ENCODE measurements around the gene DTNB. TPM values are rescaled to one million over a fixed set of nuclear protein-coding genes. Genes with fewer than 3 reads are reported as not detected.

The DTNB gene
- total RNA-seq, 1 donor from 2014 or later = 3.3 TPM

DNA sequence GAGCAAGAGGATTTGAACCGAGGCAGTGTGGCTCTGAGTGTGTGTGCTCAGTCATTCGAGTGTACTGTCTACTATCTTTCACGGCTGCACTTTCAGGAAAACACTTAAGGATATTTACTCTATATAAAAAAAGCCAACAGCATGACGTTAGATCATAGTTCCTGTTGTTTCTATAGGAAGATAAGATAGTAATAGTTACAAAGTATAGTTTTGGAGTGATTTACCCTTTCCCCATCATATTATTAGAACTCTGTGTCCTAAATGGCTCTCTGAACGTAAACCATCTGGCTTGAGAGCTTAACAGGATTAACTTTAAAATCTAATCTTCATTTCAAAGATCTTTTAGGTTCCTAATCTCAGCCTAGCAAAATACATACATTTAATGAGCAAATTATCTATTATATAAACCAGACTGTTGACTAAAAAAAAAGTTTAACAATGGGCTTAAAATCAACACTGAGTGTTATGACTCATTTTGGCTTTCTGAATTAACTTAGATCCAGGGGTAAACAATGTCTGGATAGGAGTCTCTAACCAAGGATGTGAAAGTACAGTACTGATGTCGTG lies 181.3 kb downstream of the DTNB start:
- DNase-seq (ENCODE audit: missing footprints) (no peak), ATAC-seq (no peak)
- intact Hi-C loops (cut with DNase I) = no loop called here

DNA sequence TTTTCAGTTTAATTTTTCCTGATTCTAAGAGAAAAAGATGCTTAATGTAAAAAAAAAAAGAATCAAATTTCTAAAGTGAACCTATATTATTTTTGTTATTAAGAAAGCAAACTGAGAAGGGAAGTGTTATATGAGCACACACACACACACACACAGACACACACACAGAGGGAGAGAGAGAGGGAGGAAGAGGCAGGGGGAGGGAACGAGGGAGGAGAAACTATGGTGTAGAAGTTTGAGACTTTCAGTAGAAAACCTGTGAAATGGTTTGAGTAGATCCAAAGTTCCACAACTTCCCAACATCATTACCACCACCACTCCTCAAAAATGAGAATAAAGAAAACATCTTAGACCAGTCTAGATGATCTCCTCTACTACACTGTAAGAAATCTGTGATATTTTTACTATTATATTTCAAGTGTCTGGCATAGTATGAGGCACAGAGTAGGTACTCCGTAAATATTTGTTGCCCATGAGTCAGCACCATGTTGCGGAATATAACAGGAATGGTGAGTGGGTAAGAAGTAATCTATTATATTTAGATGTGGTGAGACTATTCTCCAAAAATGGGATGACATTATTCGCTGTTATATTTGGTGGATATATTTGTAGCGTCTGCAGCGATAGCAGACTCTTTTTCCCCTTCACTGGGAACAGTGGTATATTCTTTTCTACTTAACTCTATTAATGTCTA lies 182.2 kb downstream of the DTNB start:
- DNase-seq (ENCODE audit: missing footprints) = no peak
- intact Hi-C loops (cut with DNase I) = no loop called here
- ATAC-seq = no peak

- DNase-seq (ENCODE audit: missing footprints) (no peak), ATAC-seq (no peak)
- intact Hi-C loops (cut with DNase I) = no loop called here
Observed at GRCh38 chr2:25490217-25490616, 183.2 kb downstream of the DTNB start.

DNA sequence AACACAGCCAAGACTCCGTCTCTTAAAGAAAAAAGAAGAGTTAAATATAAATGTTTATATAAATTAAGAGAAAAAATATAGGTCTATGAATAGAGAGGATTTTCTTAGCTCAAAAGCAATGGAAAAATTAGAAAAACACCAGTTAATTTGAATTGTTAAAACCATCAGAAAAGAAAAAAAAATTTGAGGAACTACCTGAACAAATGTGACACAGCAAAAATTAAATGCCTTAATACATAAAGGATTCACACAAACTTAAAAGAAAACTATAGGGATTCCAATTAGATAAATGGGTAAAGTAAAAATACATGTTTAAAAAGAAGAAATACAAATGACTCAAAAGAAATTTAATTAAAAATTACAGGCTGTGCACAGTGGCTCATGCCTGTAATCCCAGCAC lies 183.7 kb downstream of the DTNB start:
- no peak for ATAC-seq
- DNase-seq (ENCODE audit: missing footprints) = no peak
- intact Hi-C loops (cut with DNase I) = no loop called here

DNA sequence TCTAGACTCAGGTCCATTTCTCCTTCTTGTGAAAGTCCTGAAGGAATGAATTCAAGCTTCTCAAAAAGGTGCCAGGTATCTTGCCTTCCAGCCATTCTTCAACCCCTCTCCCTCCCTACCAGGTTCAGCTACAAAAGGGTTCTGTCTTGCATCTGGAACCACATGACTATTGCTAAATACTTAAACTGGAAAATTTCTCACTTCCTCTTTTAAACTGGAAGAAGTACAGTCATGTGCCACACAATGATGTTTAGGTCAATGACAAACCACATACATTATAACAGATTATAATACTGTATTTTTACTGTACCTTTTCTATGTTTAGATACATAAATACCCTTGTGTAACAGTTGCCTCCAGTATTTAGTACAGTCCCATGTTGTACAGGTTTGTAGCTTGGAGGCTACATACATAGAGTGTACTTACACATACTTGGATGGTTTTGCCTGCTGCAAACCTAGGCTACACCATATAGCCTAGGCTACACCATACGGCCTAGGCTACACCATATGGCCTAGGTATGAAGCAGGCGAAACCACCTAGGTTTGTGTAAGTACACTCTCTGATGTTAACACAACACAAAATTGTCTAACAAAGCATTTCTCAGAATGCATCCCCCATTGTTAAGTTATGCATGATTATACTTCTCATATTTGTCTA lies 189.6 kb downstream of the DTNB start:
- no peak for DNase-seq (ENCODE audit: missing footprints)
- intact Hi-C loops (cut with DNase I) = no loop called here
- no peak for ATAC-seq

GRCh38 chr2:25482341-25482740 lies 191.0 kb downstream of the DTNB start:
- DNase-seq (ENCODE audit: missing footprints) (no peak), ATAC-seq (no peak)
- intact Hi-C loops (cut with DNase I) = no loop called here

DNA sequence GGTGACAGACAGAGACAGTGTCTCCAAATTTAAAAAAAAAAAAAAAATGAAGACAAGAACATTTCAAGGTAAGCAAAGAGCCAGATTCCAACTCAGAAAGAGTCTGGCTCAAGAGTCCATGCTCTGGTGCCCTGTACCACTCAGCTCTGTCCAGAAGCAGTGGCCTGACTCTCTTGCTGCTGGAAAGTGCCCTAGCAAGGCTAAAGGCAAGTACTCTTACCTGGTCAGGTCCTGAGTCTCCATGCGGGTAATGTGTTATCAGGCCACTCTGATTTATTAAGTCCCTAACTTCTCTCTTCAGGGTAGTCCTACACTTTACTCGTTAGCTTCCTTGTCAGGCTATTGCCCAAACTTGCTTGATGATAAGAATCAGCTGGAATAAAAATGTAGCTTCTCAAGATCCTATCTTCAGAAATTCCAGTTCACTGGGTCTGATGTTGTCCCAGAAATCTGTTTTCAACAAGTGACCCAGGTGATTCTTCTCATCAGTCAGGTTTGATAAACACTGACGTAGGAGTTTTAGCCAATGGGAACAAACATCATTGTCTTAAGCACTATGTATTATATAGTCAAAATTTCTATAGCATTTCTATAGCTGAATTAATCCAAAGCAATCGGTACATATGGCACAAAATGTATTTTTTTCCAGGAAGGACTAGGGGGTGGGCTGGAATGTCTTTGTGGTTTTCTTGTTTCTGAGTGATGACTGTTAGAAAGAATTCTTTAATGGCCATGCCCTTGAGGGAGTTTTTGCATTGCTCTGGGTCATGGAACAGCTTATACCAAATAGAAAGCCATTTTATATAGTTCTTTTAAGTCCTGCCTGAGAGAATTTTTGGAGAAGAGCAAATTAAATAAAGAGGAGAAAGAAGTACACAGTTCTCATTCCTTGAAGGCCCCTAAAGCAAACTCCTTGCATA lies 191.7 kb downstream of the DTNB start:
- ATAC-seq (no peak), DNase-seq (ENCODE audit: missing footprints) (no peak)
- intact Hi-C loops (cut with DNase I) = no loop called here

DNA sequence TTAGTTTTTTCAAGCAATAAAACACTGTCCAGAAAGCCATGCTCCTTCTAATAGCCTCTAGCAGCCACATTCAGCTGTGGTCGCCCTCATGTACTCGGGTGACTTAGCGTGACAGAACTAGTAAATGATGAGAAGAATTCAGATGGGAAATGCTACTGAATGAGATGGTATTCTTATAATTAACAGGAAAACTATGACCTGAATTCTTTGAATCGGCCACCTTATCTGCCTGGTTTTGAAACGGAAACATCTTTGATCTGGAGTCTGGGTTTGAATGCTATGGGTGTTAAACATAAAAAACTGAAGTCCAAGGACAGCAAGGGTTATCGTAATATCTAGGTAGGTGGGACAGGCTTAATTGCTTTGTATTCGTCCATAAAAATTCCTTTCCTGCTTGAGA lies 192.8 kb downstream of the DTNB start:
- intact Hi-C loops (cut with DNase I) = no loop called here
- ATAC-seq = no peak
- no peak for DNase-seq (ENCODE audit: missing footprints)

DNA sequence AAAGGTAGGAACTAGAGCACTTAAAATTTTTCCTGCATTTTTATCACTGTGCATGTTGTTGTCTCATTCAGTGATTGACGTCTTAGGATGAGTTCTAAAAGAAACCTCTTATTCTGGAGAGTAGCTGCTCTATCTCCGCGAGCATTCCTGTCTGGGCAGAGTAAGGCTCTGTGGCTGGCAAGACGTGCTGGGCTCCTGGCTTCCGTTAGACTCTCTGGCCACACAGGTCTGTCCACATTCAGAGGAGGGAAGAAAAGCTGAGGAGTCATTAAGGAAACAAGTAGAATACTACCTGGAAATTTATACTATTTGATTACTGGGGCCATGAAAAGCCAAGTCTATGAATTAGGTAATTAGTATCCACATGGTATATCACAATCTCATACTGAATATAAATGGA lies 193.6 kb downstream of the DTNB start:
- DNase-seq (ENCODE audit: missing footprints) (no peak), ATAC-seq (no peak)
- intact Hi-C loops (cut with DNase I) = no loop called here

DNA sequence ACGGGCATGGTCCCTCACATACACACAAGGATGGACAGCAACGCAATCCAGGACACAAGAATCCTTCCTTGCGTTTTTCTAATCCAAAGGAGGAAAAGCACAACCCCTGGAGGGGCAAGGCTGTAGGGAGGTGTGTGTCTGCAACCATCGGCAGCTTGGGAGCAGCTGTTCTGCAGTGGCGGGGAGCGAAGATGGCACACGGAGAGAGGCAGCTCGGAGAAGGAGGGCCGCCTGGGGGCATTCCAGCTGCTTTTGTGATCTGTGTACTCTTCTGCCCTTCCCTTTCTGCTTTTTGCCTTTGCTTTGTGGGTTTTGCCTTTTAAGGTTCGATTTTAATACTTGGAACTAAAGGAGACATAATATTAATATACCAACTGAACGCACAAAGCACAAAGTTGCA lies 194.6 kb downstream of the DTNB start:
- DNase-seq (ENCODE audit: missing footprints) (no peak), ATAC-seq (no peak)
- intact Hi-C loops (cut with DNase I) = no loop called here

GRCh38 chr2:25473758-25474340 lies 199.5 kb downstream of the DTNB start:
- ATAC-seq (no peak), DNase-seq (ENCODE audit: missing footprints) (no peak)
- intact Hi-C loops (cut with DNase I) = no loop called here

DNA sequence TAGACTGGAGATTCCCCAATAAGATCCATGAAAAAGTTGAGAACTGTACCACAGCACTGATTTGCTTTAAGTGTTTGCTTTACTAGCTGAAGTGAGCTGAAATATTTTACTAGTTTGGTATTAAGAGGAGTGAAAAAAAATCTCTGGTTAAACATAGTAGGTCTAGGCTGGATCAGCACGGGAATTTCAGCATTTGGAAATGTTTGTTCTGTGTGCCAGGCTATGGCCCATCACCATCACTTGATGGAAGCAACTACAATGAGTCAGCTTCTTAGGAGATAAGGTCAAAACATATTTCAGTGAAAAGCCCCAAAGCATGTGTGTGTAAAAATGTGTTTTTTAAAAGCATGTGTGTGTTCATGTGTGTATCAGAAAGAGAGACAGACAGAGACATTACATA lies 200.2 kb downstream of the DTNB start:
- intact Hi-C loops (cut with DNase I) = no loop called here
- ATAC-seq (no peak), DNase-seq (ENCODE audit: missing footprints) (no peak)

GRCh38 chr2:25470806-25471205 lies 202.6 kb downstream of the DTNB start:
- no peak for ATAC-seq
- no peak for DNase-seq (ENCODE audit: missing footprints)
- intact Hi-C loops (cut with DNase I) = no loop called here

- intact Hi-C loops (cut with DNase I) = no loop called here
- ATAC-seq (no peak), DNase-seq (ENCODE audit: missing footprints) (no peak)
Observed at GRCh38 chr2:25467743-25468142, 205.6 kb downstream of the DTNB start.

GRCh38 chr2:25462021-25462420 lies 211.4 kb downstream of the DTNB start:
- ATAC-seq (no peak), DNase-seq (ENCODE audit: missing footprints) (no peak)
- intact Hi-C loops (cut with DNase I) = no loop called here

DNA sequence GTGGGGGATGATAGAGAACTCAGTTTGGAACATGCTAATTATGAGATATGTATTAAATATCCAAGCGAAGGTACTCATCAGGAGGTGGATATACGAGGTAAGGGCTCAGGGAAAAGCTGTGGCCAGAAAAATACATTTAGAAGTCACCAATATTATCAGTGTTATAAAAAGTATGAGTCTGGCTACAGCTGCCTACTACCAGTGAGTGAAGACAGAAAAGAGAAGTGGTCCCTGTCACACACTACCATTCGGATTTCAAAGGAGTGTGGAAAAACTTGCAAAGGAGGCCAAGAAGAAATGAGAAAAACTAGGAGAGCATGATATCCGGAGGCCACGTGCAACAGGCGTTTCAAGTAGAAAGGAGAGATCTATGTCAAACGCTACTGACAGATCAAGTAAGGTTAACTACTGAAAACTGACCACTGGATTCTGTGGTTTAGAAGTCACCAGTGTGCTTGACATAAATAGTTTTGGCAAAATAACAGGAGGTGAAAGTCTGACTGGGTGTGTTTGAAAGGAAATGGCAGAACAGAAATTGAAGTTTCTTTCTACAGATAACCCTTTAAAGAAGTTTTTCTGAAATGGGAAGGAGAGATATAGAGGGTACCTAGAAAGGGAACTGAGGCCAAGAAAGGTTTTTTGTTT lies 213.0 kb downstream of the DTNB start:
- DNase-seq (ENCODE audit: missing footprints) = no peak
- no peak for ATAC-seq
- intact Hi-C loops (cut with DNase I) = no loop called here

- DNase-seq (ENCODE audit: missing footprints) = no peak
- intact Hi-C loops (cut with DNase I) = no loop called here
- ATAC-seq = no peak
Observed at GRCh38 chr2:25454824-25455611, 218.4 kb downstream of the DTNB start.
